DND-41 (cell line): ENCODE results near the gene APOL5.

Experiments
- ATAC-seq: fragments of 200-7000 bp; cut with Tn5 transposase; 3 replicates; pipeline ENCODE4 v1.9.1; 2021; ENCODE audit warnings: low read depth; ENCODE audit not compliant: insufficient read depth
- DNase-seq: peaks from one replicate; pipeline ENCODE4 v3.0.0-alpha.2; 2020
- H2AFZ ChIP-seq: 2 replicates; pipeline ENCODE4 v1.6.0; 2012; ENCODE audit warnings: low read depth, low read length
- H3K27ac ChIP-seq: 2 replicates; pipeline ENCODE4 v1.5.1; 2012; ENCODE audit warnings: low read length, inconsistent platforms
- H3K27me3 ChIP-seq: fragments of 200-600 bp; sonication (generic); 2 replicates; pipeline ENCODE4 v1.6.0; 2012; ENCODE audit warnings: low read length, mild to moderate bottlenecking, inconsistent platforms; ENCODE audit not compliant: insufficient read depth, poor library complexity
- H3K36me3 ChIP-seq: 2 replicates; pipeline ENCODE4 v1.5.1; 2012; ENCODE audit warnings: low read length, inconsistent platforms; ENCODE audit not compliant: insufficient read depth
- H3K4me1 ChIP-seq: 2 replicates; pipeline ENCODE4 v1.5.1; 2012; ENCODE audit warnings: mild to moderate bottlenecking, low read length; ENCODE audit not compliant: insufficient read depth
- H3K4me2 ChIP-seq: 2 replicates; pipeline ENCODE4 v1.6.0; 2012; ENCODE audit warnings: mild to moderate bottlenecking, moderate library complexity, low read length, inconsistent platforms; ENCODE audit not compliant: insufficient read depth
- H3K4me3 ChIP-seq, 2 experiments: fragments of 200-600 bp in 1 of 2; shearing (Covaris generic) in 1 of 2; 2 replicates each; pipeline ENCODE4 v1.5.1; 2012 to 2016; ENCODE audit warnings: inconsistent platforms in 2 of 2, low read length in 2 of 2, mild to moderate bottlenecking in 2 of 2, low read depth in 1 of 2, moderate library complexity in 1 of 2
- H3K79me2 ChIP-seq: 2 replicates; pipeline ENCODE4 v1.6.0; 2012; ENCODE audit warnings: low read length, inconsistent platforms; ENCODE audit not compliant: insufficient read depth
- H3K9ac ChIP-seq: 2 replicates; pipeline ENCODE4 v1.6.0; 2012; ENCODE audit warnings: low read depth, mild to moderate bottlenecking, inconsistent platforms, low read length, moderate library complexity
- H3K9me3 ChIP-seq: 2 replicates; pipeline ENCODE4 v1.5.1; 2012; ENCODE audit warnings: low read length, moderate library complexity, mild to moderate bottlenecking, inconsistent platforms; ENCODE audit not compliant: insufficient read depth, severe bottlenecking
- H4K20me1 ChIP-seq: 2 replicates; pipeline ENCODE4 v1.6.0; 2012; ENCODE audit warnings: low read length; ENCODE audit not compliant: insufficient read depth
- CTCF ChIP-seq: IDR thresholded peaks from 2 replicates; pipeline ENCODE4 v1.5.1; 2012; ENCODE audit warnings: borderline replicate concordance, low read length, moderate library complexity, mild to moderate bottlenecking; ENCODE audit not compliant: poor library complexity, severe bottlenecking; ENCODE audit errors: extremely low read depth
- EZH2 ChIP-seq: IDR thresholded peaks from 3 replicates; pipeline ENCODE4 v1.6.1; 2012; ENCODE audit warnings: borderline replicate concordance, low read depth, mild to moderate bottlenecking, moderate library complexity, low read length, inconsistent platforms; ENCODE audit not compliant: severe bottlenecking

The APOL5 gene

GRCh38 chr22:35754761-35755160 lies 37.1 kb downstream of the APOL5 start:
- Histone ChIP-seq H3K4me1 (no peaks in the 10 kb centered on the region), H3K27me3 (no peaks in the 10 kb centered on the region), H3K4me2 (no peak overlapping the region), H3K4me3 (no peak overlapping the region), H3K36me3 (no peaks in the 10 kb centered on the region), H4K20me1 (no peaks in the 10 kb centered on the region), H2AFZ (no peak overlapping the region), H3K9me3 (no peaks in the 10 kb centered on the region), H3K9ac (no peak overlapping the region), H3K79me2 (no peaks in the 10 kb centered on the region), H3K27ac (no peak overlapping the region)
- ATAC-seq = no peak
- no peak for TF ChIP-seq CTCF
- TF ChIP-seq EZH2 = no peak
- no peak for DNase-seq

GRCh38 chr22:35756722-35757121 lies 39.0 kb downstream of the APOL5 start:
- Histone ChIP-seq H3K9ac (no peak overlapping the region), H3K4me2 (no peak overlapping the region), H3K4me3 (no peak overlapping the region), H3K79me2 (no peaks in the 10 kb centered on the region), H3K27ac (no peak overlapping the region), H3K4me1 (no peaks in the 10 kb centered on the region), H4K20me1 (no peaks in the 10 kb centered on the region), H3K9me3 (no peaks in the 10 kb centered on the region), H3K27me3 (no peaks in the 10 kb centered on the region), H2AFZ (no peak overlapping the region), H3K36me3 (no peaks in the 10 kb centered on the region)
- no peak for DNase-seq
- no peak for TF ChIP-seq EZH2
- no peak for TF ChIP-seq CTCF
- ATAC-seq = no peak

- no peaks in the 10 kb centered on the region for H3K36me3 ChIP-seq
- no peaks in the 10 kb centered on the region for H3K9me3 ChIP-seq
Observed at GRCh38 chr22:35758394-35758793, 40.7 kb downstream of the APOL5 start.

More at GRCh38 chr22:35758394-35758793, 40.7 kb downstream of the APOL5 start:
- H3K79me2 ChIP-seq = no peaks in the 10 kb centered on the region
- no peak overlapping the region for H2AFZ ChIP-seq
- H3K4me2 ChIP-seq = no peak overlapping the region
- H3K27ac ChIP-seq = no peak overlapping the region
- no peak for DNase-seq
- H3K4me3 ChIP-seq = no peak overlapping the region
- H3K27me3 ChIP-seq = no peaks in the 10 kb centered on the region
- ATAC-seq = no peak
- H3K4me1 ChIP-seq = no peaks in the 10 kb centered on the region
- no peak overlapping the region for H3K9ac ChIP-seq
- TF ChIP-seq EZH2 (no peak), CTCF (no peak)
- H4K20me1 ChIP-seq = no peaks in the 10 kb centered on the region
